PFSK-1 (cell line): ENCODE measurements around the gene ZFYVE26.

Source experiments
- FOXP2 ChIP-seq: optimal IDR thresholded peaks from 2 replicates; pipeline ENCODE3; 2011; ENCODE audit warnings: borderline replicate concordance, control low read depth, inconsistent platforms; ENCODE audit not compliant: insufficient read depth; ENCODE audit errors: extremely low read length, extremely low read depth
- POLR2AphosphoS5 ChIP-seq: IDR thresholded peaks from 2 replicates; pipeline ENCODE4 v1.6.1; 2012; ENCODE audit warnings: low read depth, mild to moderate bottlenecking, control low read depth, low read length, moderate library complexity
- SIN3A ChIP-seq: IDR thresholded peaks from 2 replicates; pipeline ENCODE4 v1.6.1; 2012; ENCODE audit warnings: mild to moderate bottlenecking, low read length, moderate library complexity, borderline replicate concordance; ENCODE audit not compliant: insufficient read depth
- TAF1 ChIP-seq: IDR thresholded peaks from 2 replicates; pipeline ENCODE4 v1.6.1; 2012; ENCODE audit warnings: low read length, control low read depth, borderline replicate concordance; ENCODE audit not compliant: insufficient read depth
- TF ChIP-seq, protein P1 (sequence below), 2 experiments: IDR thresholded peaks; 2 replicates each; pipeline versions ENCODE4 v1.6.1 to v1.8.0; 2011 to 2012; ENCODE audit warnings: low read depth in 2 of 2, low read length in 2 of 2, control low read depth in 1 of 2, inconsistent platforms in 1 of 2, mild to moderate bottlenecking in 1 of 2, moderate library complexity in 1 of 2; ENCODE audit not compliant: insufficient read depth in 1 of 2

The ZFYVE26 gene

DNA sequence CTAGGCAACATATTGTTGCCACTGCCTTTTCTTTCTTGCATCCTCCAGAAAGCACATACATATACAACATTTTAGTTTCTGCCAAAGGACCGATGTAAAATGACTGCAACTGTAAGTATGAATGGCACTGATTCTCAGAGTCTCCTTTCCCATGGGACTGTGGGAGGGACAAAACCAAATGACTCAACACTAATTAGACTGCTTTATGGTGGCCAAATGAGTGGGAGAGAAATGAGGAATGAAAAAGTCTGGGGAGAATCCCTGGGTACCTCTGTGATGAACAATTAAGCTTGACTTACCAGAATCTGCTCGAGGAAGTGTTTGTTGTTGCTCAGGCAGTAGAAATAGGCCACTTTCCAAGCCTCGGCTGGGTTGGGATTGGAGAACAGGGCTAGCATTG is 10.1 kb downstream of the ZFYVE26 start:
- TF ChIP-seq SIN3A (no peak), FOXP2 (no peak), TAF1 (no peak), POLR2AphosphoS5 (no peak)
- TF ChIP-seq, protein P1, sequence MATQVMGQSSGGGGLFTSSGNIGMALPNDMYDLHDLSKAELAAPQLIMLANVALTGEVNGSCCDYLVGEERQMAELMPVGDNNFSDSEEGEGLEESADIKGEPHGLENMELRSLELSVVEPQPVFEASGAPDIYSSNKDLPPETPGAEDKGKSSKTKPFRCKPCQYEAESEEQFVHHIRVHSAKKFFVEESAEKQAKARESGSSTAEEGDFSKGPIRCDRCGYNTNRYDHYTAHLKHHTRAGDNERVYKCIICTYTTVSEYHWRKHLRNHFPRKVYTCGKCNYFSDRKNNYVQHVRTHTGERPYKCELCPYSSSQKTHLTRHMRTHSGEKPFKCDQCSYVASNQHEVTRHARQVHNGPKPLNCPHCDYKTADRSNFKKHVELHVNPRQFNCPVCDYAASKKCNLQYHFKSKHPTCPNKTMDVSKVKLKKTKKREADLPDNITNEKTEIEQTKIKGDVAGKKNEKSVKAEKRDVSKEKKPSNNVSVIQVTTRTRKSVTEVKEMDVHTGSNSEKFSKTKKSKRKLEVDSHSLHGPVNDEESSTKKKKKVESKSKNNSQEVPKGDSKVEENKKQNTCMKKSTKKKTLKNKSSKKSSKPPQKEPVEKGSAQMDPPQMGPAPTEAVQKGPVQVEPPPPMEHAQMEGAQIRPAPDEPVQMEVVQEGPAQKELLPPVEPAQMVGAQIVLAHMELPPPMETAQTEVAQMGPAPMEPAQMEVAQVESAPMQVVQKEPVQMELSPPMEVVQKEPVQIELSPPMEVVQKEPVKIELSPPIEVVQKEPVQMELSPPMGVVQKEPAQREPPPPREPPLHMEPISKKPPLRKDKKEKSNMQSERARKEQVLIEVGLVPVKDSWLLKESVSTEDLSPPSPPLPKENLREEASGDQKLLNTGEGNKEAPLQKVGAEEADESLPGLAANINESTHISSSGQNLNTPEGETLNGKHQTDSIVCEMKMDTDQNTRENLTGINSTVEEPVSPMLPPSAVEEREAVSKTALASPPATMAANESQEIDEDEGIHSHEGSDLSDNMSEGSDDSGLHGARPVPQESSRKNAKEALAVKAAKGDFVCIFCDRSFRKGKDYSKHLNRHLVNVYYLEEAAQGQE (IDR thresholded peaks at IDR 0.05; ENCODE audit: insufficient read depth in 1 of 2, low read depth in 2 of 2, low read length in 2 of 2) = no peak

DNA sequence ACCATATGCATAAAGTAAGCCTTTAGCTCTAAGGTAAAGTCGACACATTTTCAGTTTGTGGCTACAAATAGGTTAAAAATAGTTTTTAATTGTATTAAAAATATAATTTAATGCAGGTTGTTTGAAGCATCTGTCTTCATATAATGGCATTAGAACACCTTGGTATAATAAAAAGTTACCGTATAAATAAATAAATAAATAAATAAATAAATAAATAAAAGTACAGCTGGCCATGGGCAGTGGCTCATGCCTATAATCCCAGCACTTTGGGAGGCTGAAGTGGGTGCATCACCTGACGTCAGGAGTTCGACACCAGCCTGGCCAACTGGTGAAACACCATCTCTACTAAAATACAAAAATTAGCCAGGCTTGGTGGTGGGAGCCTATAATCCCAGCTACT is 15.6 kb downstream of the ZFYVE26 start:
- TF ChIP-seq POLR2AphosphoS5 (no peak), TAF1 (no peak), SIN3A (no peak), FOXP2 (no peak)
- TF ChIP-seq, protein P1 (IDR thresholded peaks at IDR 0.05; ENCODE audit: insufficient read depth in 1 of 2, low read depth in 2 of 2, low read length in 2 of 2) = no peak

DNA sequence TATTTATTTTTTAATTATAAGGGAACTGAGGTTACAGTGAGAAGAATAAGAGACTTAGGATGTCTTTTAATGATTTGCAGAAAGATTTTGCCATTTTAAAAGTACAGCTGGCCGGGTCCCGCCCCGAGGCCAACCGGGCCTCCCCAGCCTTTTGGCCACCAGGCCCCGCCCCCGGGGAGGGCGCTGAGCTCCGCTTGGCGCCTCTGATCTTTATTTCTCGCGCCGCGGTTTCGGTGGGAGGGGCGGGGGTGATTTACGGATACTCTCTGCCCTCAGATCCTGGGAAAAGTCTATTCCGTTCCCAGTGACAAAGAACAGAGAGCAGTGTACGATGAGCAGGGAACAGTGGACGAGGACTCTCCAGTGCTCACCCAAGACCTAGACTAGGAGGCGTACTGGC is 17.7 kb downstream of the ZFYVE26 start:
- TF ChIP-seq, protein P1 (IDR thresholded peaks at IDR 0.05; ENCODE audit: insufficient read depth in 1 of 2, low read depth in 2 of 2, low read length in 2 of 2) = no peak
- TF ChIP-seq TAF1 (no peak), FOXP2 (no peak), SIN3A (no peak), POLR2AphosphoS5 (no peak)

DNA sequence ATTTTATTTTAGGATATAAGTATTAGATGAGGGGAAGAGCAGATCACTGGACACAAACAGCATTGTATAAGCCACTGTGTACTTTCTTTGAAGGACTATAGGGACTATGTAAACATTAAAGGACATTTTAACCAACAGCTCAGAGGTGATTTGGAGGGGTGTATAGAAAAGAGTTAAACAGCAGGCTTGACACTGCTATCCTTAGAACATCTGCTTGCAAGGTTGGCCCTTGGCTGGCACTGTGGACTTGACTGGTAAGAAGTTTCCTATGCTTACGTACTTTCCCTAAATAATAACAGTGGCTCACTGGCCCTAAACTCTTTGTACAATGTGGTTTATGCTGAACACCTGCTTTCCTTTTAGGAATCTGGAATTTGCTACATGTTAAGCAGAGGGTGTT is 28.7 kb downstream of the ZFYVE26 start:
- TF ChIP-seq TAF1 = no peak
- no peak for TF ChIP-seq FOXP2

DNA sequence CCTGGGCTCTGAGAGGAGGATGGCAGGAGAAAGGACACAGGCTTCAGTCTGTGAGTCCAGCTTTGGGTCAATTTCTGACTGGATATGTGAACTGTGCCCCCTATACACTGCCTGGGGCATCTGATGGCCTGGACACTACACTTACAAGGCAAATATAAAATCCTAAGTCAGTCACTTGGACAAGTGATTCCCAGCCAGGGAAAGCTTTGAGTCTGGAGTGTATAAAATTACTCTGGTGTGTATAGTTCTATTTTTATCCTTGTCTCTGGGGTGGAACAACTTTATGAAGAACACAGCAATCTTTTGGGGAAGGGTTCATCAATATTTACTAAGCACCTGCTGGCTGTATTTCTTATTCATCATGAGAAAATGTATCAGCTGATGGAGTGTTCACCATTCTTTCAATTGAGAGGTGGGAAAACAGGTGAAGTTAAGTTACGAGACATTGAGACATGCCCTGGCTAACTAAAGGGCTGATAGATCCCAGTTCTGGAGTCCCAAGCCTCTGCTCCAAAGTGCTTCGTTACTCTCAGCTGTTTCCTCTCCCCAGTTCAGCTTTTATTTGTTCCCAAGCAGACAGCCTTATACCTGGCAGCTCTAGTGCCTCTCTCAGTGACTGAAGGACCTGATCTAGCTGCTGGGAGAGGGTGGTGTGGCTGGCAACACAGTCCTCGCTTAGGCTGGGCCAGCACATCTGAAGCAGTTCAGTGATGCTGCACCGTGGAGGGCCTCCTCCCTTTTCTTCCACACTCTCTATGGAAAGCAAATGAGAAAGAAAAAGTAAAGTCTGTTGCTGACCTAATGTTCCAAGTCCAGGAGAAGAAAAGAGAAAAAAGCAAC is 30.9 kb downstream of the ZFYVE26 start:
- TF ChIP-seq SIN3A = no peak
- no peak for TF ChIP-seq POLR2AphosphoS5
- TF ChIP-seq, protein P1 (IDR thresholded peaks at IDR 0.05; ENCODE audit: insufficient read depth in 1 of 2, low read depth in 2 of 2, low read length in 2 of 2) = no peak
- TF ChIP-seq FOXP2 = no peak
- no peak for TF ChIP-seq TAF1
